H9 (cell line): ENCODE data around the gene APPL1. TPM values are rescaled to one million over a fixed set of nuclear protein-coding genes. Genes with fewer than 3 reads are reported as not detected.

Experiments used
- DNase-seq: peaks from one replicate; pipeline ENCODE4 v3.0.0-alpha.2; 2017
- H2AFZ ChIP-seq: one replicate; pipeline ENCODE4 v1.6.1; 2013; ENCODE audit warnings: mild to moderate bottlenecking, low read length, control low read depth, moderate library complexity
- H2AK5ac ChIP-seq: 2 replicates; pipeline ENCODE4 v1.6.1; 2013; ENCODE audit warnings: low read length, control low read depth, mixed read lengths; ENCODE audit not compliant: insufficient read length
- H2BK120ac ChIP-seq: one replicate; pipeline ENCODE4 v1.6.1; 2013; ENCODE audit warnings: low read depth, mild to moderate bottlenecking, low read length, control low read depth, inconsistent platforms; ENCODE audit not compliant: poor library complexity, severe bottlenecking
- H2BK12ac ChIP-seq: 2 replicates; pipeline ENCODE4 v1.6.1; 2013; ENCODE audit warnings: low read length, control low read depth, mixed read lengths, low read depth; ENCODE audit not compliant: insufficient read length
- H2BK15ac ChIP-seq: 2 replicates; pipeline ENCODE4 v1.6.1; 2013; ENCODE audit warnings: low read depth, low read length, control low read depth
- H2BK20ac ChIP-seq: one replicate; pipeline ENCODE4 v1.6.1; 2013; ENCODE audit warnings: low read depth, mild to moderate bottlenecking, low read length, control low read depth, inconsistent platforms; ENCODE audit not compliant: poor library complexity, severe bottlenecking
- H2BK5ac ChIP-seq: 2 replicates; pipeline ENCODE4 v1.6.1; 2013; ENCODE audit warnings: low read length, control low read depth, mixed read lengths; ENCODE audit not compliant: insufficient read length
- H3K14ac ChIP-seq: 2 replicates; pipeline ENCODE4 v1.6.1; 2013; ENCODE audit warnings: low read length, control low read depth; ENCODE audit not compliant: insufficient read depth
- H3K18ac ChIP-seq: 2 replicates; pipeline ENCODE4 v1.6.1; 2013; ENCODE audit warnings: low read depth, mild to moderate bottlenecking, mixed read lengths, low read length, control low read depth; ENCODE audit not compliant: insufficient read length
- H3K23ac ChIP-seq: 2 replicates; pipeline ENCODE4 v1.6.1; 2013; ENCODE audit warnings: low read length, control low read depth, mixed read lengths, low read depth; ENCODE audit not compliant: insufficient read length
- H3K23me2 ChIP-seq: 2 replicates; pipeline ENCODE4 v1.6.1; 2013; ENCODE audit warnings: low read depth, mild to moderate bottlenecking, mixed read lengths, low read length, control low read depth; ENCODE audit not compliant: insufficient read length, poor library complexity, severe bottlenecking
- H3K27ac ChIP-seq: 2 replicates; pipeline ENCODE4 v1.5.1; 2013; ENCODE audit warnings: low read length, control low read depth, mixed read lengths, low read depth; ENCODE audit not compliant: insufficient read length
- H3K27me3 ChIP-seq: 2 replicates; pipeline ENCODE4 v1.6.1; 2013; ENCODE audit warnings: low read length, control low read depth, inconsistent platforms; ENCODE audit not compliant: insufficient read depth
- H3K4ac ChIP-seq: 2 replicates; pipeline ENCODE4 v1.6.1; 2013; ENCODE audit warnings: low read depth, mild to moderate bottlenecking, control low read depth, inconsistent platforms, low read length, moderate library complexity
- H3K4me1 ChIP-seq: 2 replicates; pipeline ENCODE4 v1.6.1; 2013; ENCODE audit warnings: low read length, control low read depth, inconsistent platforms; ENCODE audit not compliant: insufficient read depth
- H3K4me2 ChIP-seq: 2 replicates; pipeline ENCODE4 v1.6.1; 2013; ENCODE audit warnings: low read length, control low read depth, mixed read lengths; ENCODE audit not compliant: insufficient read length, insufficient read depth
- H3K56ac ChIP-seq: 2 replicates; pipeline ENCODE4 v1.6.1; 2013; ENCODE audit warnings: low read depth, mild to moderate bottlenecking, mixed read lengths, low read length, control low read depth; ENCODE audit not compliant: insufficient read length
- H3K79me1 ChIP-seq: 2 replicates; pipeline ENCODE4 v1.6.1; 2013; ENCODE audit warnings: low read depth, mild to moderate bottlenecking, moderate library complexity, low read length, control low read depth, inconsistent platforms; ENCODE audit not compliant: insufficient read depth, poor library complexity, severe bottlenecking
- H3K79me2 ChIP-seq: 2 replicates; pipeline ENCODE4 v1.6.1; 2013; ENCODE audit warnings: low read length, control low read depth, inconsistent platforms; ENCODE audit not compliant: insufficient read depth
- H3K9ac ChIP-seq: 2 replicates; pipeline ENCODE4 v1.6.1; 2013; ENCODE audit warnings: low read length, control low read depth, mixed read lengths; ENCODE audit not compliant: insufficient read length; ENCODE audit errors: extremely low read depth
- H3K9me3 ChIP-seq: one replicate; pipeline ENCODE4 v1.6.1; 2013; ENCODE audit warnings: low read depth, low read length, inconsistent platforms; ENCODE audit not compliant: control insufficient read depth
- H3T11ph ChIP-seq: one replicate; pipeline ENCODE4 v1.6.1; 2013; ENCODE audit warnings: mild to moderate bottlenecking, low read length, control low read depth, inconsistent platforms
- H4K20me1 ChIP-seq: one replicate; pipeline ENCODE4 v1.6.1; 2013; ENCODE audit not compliant: control insufficient read depth, insufficient read length, insufficient read depth
- H4K5ac ChIP-seq: 2 replicates; pipeline ENCODE4 v1.6.1; 2013; ENCODE audit warnings: low read depth, mild to moderate bottlenecking, mixed read lengths, low read length, control low read depth; ENCODE audit not compliant: insufficient read length
- H4K8ac ChIP-seq: replicated peaks from 2 replicates; pipeline ENCODE4 v1.6.1; 2013; ENCODE audit warnings: low read length, control low read depth, mixed read lengths, low read depth; ENCODE audit not compliant: insufficient read length
- H4K91ac ChIP-seq: 2 replicates; pipeline ENCODE4 v1.6.1; 2013; ENCODE audit warnings: low read depth, mild to moderate bottlenecking, moderate library complexity, mixed read lengths, low read length, control low read depth; ENCODE audit not compliant: insufficient read length
- H3K27ac Mint-ChIP-seq, 3 experiments: 2 replicates in 2 of 3; 3 replicates in 1 of 3; pipeline ENCODE4 v1.8.0; 2020 to 2021; ENCODE audit warnings: mixed read lengths in 3 of 3, mild to moderate bottlenecking in 1 of 3, moderate library complexity in 1 of 3
- H3K27me3 Mint-ChIP-seq: 2 replicates; pipeline ENCODE4 v1.8.0; 2021; ENCODE audit warnings: low read depth, mild to moderate bottlenecking, moderate library complexity, mixed read lengths
- H3K36me3 Mint-ChIP-seq, 3 experiments: 2 replicates in 2 of 3; 3 replicates in 1 of 3; pipeline ENCODE4 v1.8.0; 2020 to 2021; ENCODE audit warnings: low read depth in 3 of 3, mixed read lengths in 3 of 3; ENCODE audit not compliant: insufficient read depth in 1 of 3
- H3K4me1 Mint-ChIP-seq, 2 experiments: 2 replicates each; pipeline ENCODE4 v1.8.0; 2020; ENCODE audit warnings: mixed read lengths in 2 of 2
- H3K4me3 Mint-ChIP-seq, 2 experiments: 2 replicates in 1 of 2; 3 replicates in 1 of 2; pipeline ENCODE4 v1.8.0; 2020 to 2021; ENCODE audit warnings: mild to moderate bottlenecking in 2 of 2, mixed read lengths in 2 of 2, moderate library complexity in 1 of 2
- H3K9me3 Mint-ChIP-seq, 2 experiments: 2 replicates in 1 of 2; 3 replicates in 1 of 2; pipeline ENCODE4 v1.8.0; 2020; ENCODE audit warnings: mild to moderate bottlenecking in 2 of 2, mixed read lengths in 2 of 2, moderate library complexity in 1 of 2
- CTCF ChIP-seq: fragments of 200-600 bp; sonication (generic); conservative IDR thresholded peaks from 3 replicates; pipeline ENCODE4 v1.8.0; 2021; ENCODE audit warnings: antibody characterized with exemption, mild to moderate bottlenecking
- WGBS: extraction: QIAGEN DNeasy Blood & Tissue Kit; methylation state at CpG from one replicate; pipeline ENCODE4 v1.1.7; 2013; ENCODE audit warnings: missing lambda C conversion rate, low lambda C conversion rate, mixed read lengths; ENCODE audit not compliant: insufficient read length; ENCODE audit errors: extremely low coverage; 5-methylcytosine and 5-hydroxymethylcytosine counted together
- total RNA-seq: library from RNA; stranded (reverse); gene quantifications from 2 replicates; pipeline ENCODE4 v1.2.1, GENCODE V29; 2021

Gene APPL1
- total RNA-seq, 1 experiment from 2014 or later: 34.4 TPM

- DNase-seq: no peak
- no peak overlapping the region for H3K14ac ChIP-seq
- no peak overlapping the region for H3K23ac ChIP-seq
- no peak overlapping the region for H2AFZ ChIP-seq
- TF ChIP-seq CTCF: no peak
- H3K27me3 ChIP-seq: no peaks in the 10 kb centered on the region
- H2AK5ac ChIP-seq: no peak overlapping the region
- no peak overlapping the region for H2BK5ac ChIP-seq
- H3K4me1 ChIP-seq: no peaks in the 10 kb centered on the region
- Mint-ChIP-seq H3K27ac (0 out of 7 replicates have a peak overlapping the region, but pooled peaks of 1 of the 3 experiments have one; percentile 54), H3K9me3 (peaks cover 0 to 4% of the 10 kb centered on the region in 2 experiments; a peak in 1 of 5 replicates), H3K36me3 (peaks cover 0 to 2% (median 0%) of the 10 kb centered on the region in 3 experiments; a peak in 3 of 7 replicates), H3K4me3 (no peak overlapping the region), H3K27me3 (no peaks in the 10 kb centered on the region; the same call in 1 of the 2 replicates), H3K4me1 (peaks cover 12 to 16% of the 10 kb centered on the region in 2 experiments)
- no peak overlapping the region for H3K27ac ChIP-seq
- no peaks in the 10 kb centered on the region for H3K79me1 ChIP-seq
- H2BK15ac ChIP-seq: no peak overlapping the region
- no peak overlapping the region for H3T11ph ChIP-seq
- H3K56ac ChIP-seq: no peak overlapping the region
- H4K91ac ChIP-seq: no peak overlapping the region
- H2BK20ac ChIP-seq: no peak overlapping the region
- no peak overlapping the region for H3K18ac ChIP-seq
- no peak overlapping the region for H4K8ac ChIP-seq
- no peaks in the 10 kb centered on the region for H3K79me2 ChIP-seq
- H2BK12ac ChIP-seq: no peak overlapping the region
- H3K9ac ChIP-seq: no peak overlapping the region
- H3K23me2 ChIP-seq: no peaks in the 10 kb centered on the region
- WGBS: no CpG with 5 or more reads among the region's 6 CpGs
- no peak overlapping the region for H3K4ac ChIP-seq
- H3K4me2 ChIP-seq: no peak overlapping the region
- H4K5ac ChIP-seq: no peak overlapping the region
- H2BK120ac ChIP-seq: no peak overlapping the region
- H4K20me1 ChIP-seq: no peaks in the 10 kb centered on the region
- no peaks in the 10 kb centered on the region for H3K9me3 ChIP-seq
Measured at GRCh38 chr3:57184526-57184925, 43.0 kb upstream of the APPL1 start.
